ENCODE results near the gene CACNB2.

DNA sequence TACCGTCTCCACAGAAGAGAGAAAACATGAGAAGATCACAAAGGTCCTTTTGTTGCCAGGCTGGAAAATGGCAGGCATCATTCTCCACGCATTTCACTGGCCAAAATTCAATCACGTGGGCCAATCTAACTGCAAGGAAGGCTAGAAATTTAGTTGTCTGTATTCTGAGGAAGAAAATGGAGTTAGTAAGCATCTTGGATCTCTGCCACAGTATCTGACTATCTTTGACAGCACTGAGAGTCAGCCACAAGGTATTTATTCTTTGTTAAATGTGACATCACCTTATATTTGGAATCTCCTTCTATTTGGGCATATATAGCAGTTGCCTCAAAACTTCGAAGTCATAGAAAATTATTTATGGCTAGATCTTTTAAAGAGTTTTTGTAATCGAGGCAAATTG is 297.3 kb downstream of the CACNB2 start:
- TF ChIP-seq, protein P1, sequence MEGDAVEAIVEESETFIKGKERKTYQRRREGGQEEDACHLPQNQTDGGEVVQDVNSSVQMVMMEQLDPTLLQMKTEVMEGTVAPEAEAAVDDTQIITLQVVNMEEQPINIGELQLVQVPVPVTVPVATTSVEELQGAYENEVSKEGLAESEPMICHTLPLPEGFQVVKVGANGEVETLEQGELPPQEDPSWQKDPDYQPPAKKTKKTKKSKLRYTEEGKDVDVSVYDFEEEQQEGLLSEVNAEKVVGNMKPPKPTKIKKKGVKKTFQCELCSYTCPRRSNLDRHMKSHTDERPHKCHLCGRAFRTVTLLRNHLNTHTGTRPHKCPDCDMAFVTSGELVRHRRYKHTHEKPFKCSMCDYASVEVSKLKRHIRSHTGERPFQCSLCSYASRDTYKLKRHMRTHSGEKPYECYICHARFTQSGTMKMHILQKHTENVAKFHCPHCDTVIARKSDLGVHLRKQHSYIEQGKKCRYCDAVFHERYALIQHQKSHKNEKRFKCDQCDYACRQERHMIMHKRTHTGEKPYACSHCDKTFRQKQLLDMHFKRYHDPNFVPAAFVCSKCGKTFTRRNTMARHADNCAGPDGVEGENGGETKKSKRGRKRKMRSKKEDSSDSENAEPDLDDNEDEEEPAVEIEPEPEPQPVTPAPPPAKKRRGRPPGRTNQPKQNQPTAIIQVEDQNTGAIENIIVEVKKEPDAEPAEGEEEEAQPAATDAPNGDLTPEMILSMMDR (IDR thresholded peaks at IDR 0.05), result no peak
- TF ChIP-seq EP300 (IDR thresholded peaks at IDR 0.05) (no peak), POLR2A (IDR thresholded peaks at IDR 0.05) (no peak)

Measured in gastroesophageal sphincter (tissue), 3 donors.